GM12892 (cell line): ENCODE results near the gene IL9.

ENCODE experiments used
- POLR2A ChIP-seq: IDR thresholded peaks from 2 replicates; pipeline ENCODE4 v1.6.1; 2011; ENCODE audit warnings: low read depth, low read length, control low read depth
- POLR2AphosphoS5 ChIP-seq: IDR thresholded peaks from 2 replicates; pipeline ENCODE4 v1.6.1; 2011; ENCODE audit warnings: low read depth, low read length, control low read depth

- TF ChIP-seq POLR2AphosphoS5, result no peak
- no peak for TF ChIP-seq POLR2A
These were observed 46.1 kb upstream of the IL9 start for GRCh38 chr5:135941711-135942110.
